Right lobe of liver (tissue), 6 donors: ENCODE results near the gene TGFB1I1. TPM values are rescaled to one million over a fixed set of nuclear protein-coding genes. Genes with fewer than 3 reads are reported as not detected.

Source experiments
- ATAC-seq, 4 donors: fragments of 200-7000 bp; cut with Tn5 transposase; one replicate each; pipeline ENCODE4 v1.9.1; 2020; ENCODE audit warnings: mild to moderate bottlenecking in 4 of 4, moderate library complexity in 4 of 4
- DNase-seq, 3 donors: peaks; one replicate each; pipeline ENCODE4 v3.0.0-alpha.2; 2020
- H3K27ac ChIP-seq, 3 donors: fragments of 200-600 bp; one replicate each; pipeline ENCODE4 v1.8.0; 2022
- H3K27me3 ChIP-seq, 2 donors: fragments of 200-600 bp; one replicate each; pipeline ENCODE4 v1.8.0; 2022
- H3K36me3 ChIP-seq, 4 donors: fragments of 200-600 bp; sonication (generic) in 1 of 4; one replicate each; pipeline versions ENCODE4 v1.5.1 to v1.8.0; 2017 to 2022; ENCODE audit warnings: control low read depth in 1 of 4
- H3K4me1 ChIP-seq, 4 donors: fragments of 200-600 bp; sonication (generic) in 1 of 4; one replicate each; pipeline versions ENCODE4 v1.5.1 to v1.8.0; 2017 to 2022; ENCODE audit warnings: control low read depth in 1 of 4
- H3K4me3 ChIP-seq, 3 donors: fragments of 200-600 bp; one replicate each; pipeline ENCODE4 v1.8.0; 2022
- H3K9me3 ChIP-seq, 4 donors: fragments of 200-600 bp; sonication (generic) in 1 of 4; one replicate each; pipeline versions ENCODE4 v1.5.1 to v1.8.0; 2017 to 2022; ENCODE audit warnings: control low read depth in 1 of 4
- POLR2A ChIP-seq: fragments of 450-650 bp; IDR thresholded peaks from one replicate; pipeline ENCODE4 v1.6.1; 2017; ENCODE audit warnings: antibody characterized with exemption, mild to moderate bottlenecking
- WGBS: methylation state at CpG from one replicate; pipeline ENCODE4 v1.1.6; 2018; ENCODE audit warnings: low coverage, low lambda C conversion rate; ENCODE audit not compliant: insufficient coverage; ENCODE audit errors: missing lambda C conversion rate; 5-methylcytosine and 5-hydroxymethylcytosine counted together
- intact Hi-C, 2 donors: fragments of 100-400 bp; cut with DNase I; formaldehyde crosslinking; loops; one replicate each; pipeline versions ENCODE4 v1.11.2 to v1.14.1; 2022
- total RNA-seq, 6 experiments: library from RNA; depleted of rRNA in 2 of 6; stranded (reverse); fragments of >200 nt in 2 of 6; fragmentation: NEBNext Ultra II Directional in 3 of 6; extraction: Animal tissue kit (Norgen Biotek cat#: 25700) in 3 of 6; gene quantifications; one replicate each; pipeline versions ENCODE4 v1.1.0 to v1.2.4, GENCODE V29; 2016 to 2023
- TF ChIP-seq, protein P1 (sequence below), 4 donors: fragments of 200-600 bp in 3 of 4; fragments of 450-650 bp in 1 of 4; IDR thresholded peaks; one replicate each; pipeline versions ENCODE4 v1.5.1 to v1.8.0; 2016 to 2022; ENCODE audit warnings: antibody characterized with exemption in 4 of 4, mild to moderate bottlenecking in 2 of 4
- donor health status: DM: no; HTN: yes; CAD: no.
- donor health status: DM: no; HTN: no; CAD: no.
- donor health status: DM: no; HTN: no; CAD: no.
- donor health status: DM: no; HTN: yes; CAD: no.
- donor health status: DM: no; HTN: yes; CAD: no.

Gene TGFB1I1
- total RNA-seq, 6 experiments from 2014 or later: 1.9 to 7.9 (median 6.7) TPM

DNA sequence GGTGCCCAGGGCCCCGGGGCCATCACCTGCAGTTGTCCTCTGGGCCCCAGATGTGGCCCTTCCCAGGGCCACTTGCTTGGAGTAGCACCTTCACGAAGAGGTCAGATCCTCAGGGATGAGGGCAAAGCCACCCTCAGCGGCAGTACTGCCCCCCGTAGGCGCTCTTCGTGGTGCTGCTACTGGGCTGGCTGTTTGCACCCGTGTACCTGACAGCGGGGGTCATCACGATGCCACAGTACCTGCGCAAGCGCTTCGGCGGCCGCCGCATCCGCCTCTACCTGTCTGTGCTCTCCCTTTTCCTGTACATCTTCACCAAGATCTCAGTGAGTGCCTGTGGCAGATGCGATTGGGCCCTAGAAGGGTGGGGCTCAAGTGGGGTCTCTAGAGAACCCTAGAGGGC is 13.6 kb downstream of the TGFB1I1 start:
- no peak for TF ChIP-seq POLR2A
- TF ChIP-seq, protein P1, sequence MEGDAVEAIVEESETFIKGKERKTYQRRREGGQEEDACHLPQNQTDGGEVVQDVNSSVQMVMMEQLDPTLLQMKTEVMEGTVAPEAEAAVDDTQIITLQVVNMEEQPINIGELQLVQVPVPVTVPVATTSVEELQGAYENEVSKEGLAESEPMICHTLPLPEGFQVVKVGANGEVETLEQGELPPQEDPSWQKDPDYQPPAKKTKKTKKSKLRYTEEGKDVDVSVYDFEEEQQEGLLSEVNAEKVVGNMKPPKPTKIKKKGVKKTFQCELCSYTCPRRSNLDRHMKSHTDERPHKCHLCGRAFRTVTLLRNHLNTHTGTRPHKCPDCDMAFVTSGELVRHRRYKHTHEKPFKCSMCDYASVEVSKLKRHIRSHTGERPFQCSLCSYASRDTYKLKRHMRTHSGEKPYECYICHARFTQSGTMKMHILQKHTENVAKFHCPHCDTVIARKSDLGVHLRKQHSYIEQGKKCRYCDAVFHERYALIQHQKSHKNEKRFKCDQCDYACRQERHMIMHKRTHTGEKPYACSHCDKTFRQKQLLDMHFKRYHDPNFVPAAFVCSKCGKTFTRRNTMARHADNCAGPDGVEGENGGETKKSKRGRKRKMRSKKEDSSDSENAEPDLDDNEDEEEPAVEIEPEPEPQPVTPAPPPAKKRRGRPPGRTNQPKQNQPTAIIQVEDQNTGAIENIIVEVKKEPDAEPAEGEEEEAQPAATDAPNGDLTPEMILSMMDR (IDR thresholded peaks at IDR 0.05): no peak
- Histone ChIP-seq H3K9me3 (no peaks in the 10 kb centered on the region), H3K4me1 (peaks cover 0 to 15% (median 2%) of the 10 kb centered on the region in 4 donors), H3K27ac (no peak overlapping the region), H3K4me3 (no peak overlapping the region), H3K27me3 (no peaks in the 10 kb centered on the region), H3K36me3 (no peaks in the 10 kb centered on the region)
- ATAC-seq: no peak
- peak in 1 of 3 donors; percentile 40 for DNase-seq
- intact Hi-C loops: no loop called here
- WGBS: 50% methylated on average over 1 of the region's 17 CpGs

DNA sequence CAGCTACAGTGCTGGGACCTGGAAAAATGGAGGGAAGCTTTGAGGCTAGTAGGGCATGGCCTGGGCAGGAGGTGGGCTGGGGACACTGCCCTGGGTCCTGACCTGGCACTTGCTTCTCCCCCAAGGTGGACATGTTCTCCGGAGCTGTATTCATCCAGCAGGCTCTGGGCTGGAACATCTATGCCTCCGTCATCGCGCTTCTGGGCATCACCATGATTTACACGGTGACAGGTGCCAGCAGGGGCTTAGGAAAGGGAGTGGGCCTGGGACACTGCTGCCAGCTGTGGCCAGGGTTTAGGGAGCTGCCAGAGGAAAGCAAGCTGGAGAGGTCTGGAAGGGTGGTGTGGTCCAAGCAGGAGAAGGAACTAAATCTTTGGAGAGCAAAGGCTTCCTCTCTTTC is 14.1 kb downstream of the TGFB1I1 start:
- H3K9me3 ChIP-seq: no peaks in the 10 kb centered on the region
- peaks cover 0 to 15% (median 2%) of the 10 kb centered on the region in 4 donors for H3K4me1 ChIP-seq
- H3K4me3 ChIP-seq: no peak overlapping the region
- DNase-seq (peak in 1 of 3 donors; percentile 42), ATAC-seq (no peak)
- TF ChIP-seq, protein P1 (IDR thresholded peaks at IDR 0.05): no peak
- no peak for TF ChIP-seq POLR2A
- intact Hi-C loops: no loop called here
- no peak overlapping the region for H3K27ac ChIP-seq
- H3K27me3 ChIP-seq: no peaks in the 10 kb centered on the region
- no peaks in the 10 kb centered on the region for H3K36me3 ChIP-seq
- no CpG with 5 or more reads among the region's 5 CpGs for WGBS

DNA sequence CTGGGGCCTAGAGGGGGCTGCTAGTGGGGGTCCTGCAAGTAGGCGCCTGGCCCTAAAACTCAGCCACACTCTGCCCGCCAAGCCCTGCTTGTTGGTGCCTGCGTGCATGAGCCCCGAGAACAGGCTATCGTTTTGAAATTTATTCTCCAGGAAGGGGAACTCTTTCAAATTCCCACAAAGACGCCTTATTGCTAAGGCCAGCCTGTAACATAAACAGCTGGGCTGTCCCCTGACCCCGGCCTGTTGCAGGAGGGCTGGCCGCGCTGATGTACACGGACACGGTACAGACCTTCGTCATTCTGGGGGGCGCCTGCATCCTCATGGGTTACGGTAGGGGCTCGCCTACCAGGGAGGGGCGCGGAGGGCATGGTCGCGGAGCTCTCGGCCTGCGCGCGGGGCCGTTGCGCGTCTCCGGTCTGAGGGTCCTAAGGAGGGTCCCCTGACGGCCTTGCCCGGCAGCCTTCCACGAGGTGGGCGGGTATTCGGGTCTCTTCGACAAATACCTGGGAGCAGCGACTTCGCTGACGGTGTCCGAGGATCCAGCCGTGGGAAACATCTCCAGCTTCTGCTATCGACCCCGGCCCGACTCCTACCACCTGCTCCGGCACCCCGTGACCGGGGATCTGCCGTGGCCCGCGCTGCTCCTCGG is 15.2 kb downstream of the TGFB1I1 start:
- H3K27me3 ChIP-seq: no peaks in the 10 kb centered on the region
- no peak overlapping the region for H3K27ac ChIP-seq
- intact Hi-C loops: no loop called here
- no peak for TF ChIP-seq POLR2A
- TF ChIP-seq, protein P1 (IDR thresholded peaks at IDR 0.05): no peak
- H3K36me3 ChIP-seq: peaks cover 0 to 5% (median 0%) of the 10 kb centered on the region in 4 donors
- peak overlapping the region; percentile 49 to 57 (median 50) for H3K4me3 ChIP-seq
- WGBS: 20% methylated on average over 15 of the region's 48 CpGs
- peak in 1 of 3 donors; percentile 55 for DNase-seq
- H3K4me1 ChIP-seq: peaks cover 0 to 15% (median 2%) of the 10 kb centered on the region in 4 donors
- H3K9me3 ChIP-seq: no peaks in the 10 kb centered on the region
- ATAC-seq: no peak

DNA sequence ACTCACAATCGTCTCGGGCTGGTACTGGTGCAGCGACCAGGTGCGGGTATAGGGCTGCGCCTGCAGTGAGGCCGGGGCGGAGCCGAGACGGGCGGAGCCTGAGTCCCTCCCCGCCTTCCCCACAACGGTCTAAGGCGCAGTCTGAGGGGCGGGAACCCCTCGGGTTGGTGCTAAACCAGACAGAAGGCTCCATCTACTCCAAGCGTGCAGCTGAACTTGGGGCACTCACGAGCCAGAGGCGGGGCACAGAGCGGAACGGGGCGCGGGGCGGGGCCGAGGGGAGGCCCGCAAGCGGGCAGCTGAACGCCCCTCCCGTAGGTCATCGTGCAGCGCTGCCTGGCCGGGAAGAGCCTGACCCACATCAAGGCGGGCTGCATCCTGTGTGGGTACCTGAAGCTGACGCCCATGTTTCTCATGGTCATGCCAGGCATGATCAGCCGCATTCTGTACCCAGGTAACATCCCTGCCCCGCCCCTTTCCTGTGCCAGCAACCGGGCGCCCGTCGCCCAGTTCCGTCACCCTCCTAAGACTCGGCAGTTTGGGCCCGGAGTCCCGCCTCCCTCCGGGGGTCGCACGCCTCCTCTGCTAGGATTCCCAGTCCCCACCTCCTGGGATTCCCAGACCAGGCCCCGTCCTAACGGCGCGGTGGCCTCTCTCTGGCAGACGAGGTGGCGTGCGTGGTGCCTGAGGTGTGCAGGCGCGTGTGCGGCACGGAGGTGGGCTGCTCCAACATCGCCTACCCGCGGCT is 15.9 kb downstream of the TGFB1I1 start:
- DNase-seq (peak in 2 of 3 donors; percentile 65 to 66), ATAC-seq (peak; percentile 78 to 82 (median 79))
- Histone ChIP-seq H3K27ac (no peak overlapping the region), H3K27me3 (no peaks in the 10 kb centered on the region), H3K4me3 (peak overlapping the region; percentile 49 to 57 (median 50)), H3K36me3 (peaks cover 0 to 10% (median 2%) of the 10 kb centered on the region in 4 donors), H3K9me3 (no peaks in the 10 kb centered on the region), H3K4me1 (peaks cover 0 to 15% (median 2%) of the 10 kb centered on the region in 4 donors)
- WGBS: 0% methylated on average over 4 of the region's 60 CpGs
- TF ChIP-seq, protein P1 (IDR thresholded peaks at IDR 0.05): no peak
- TF ChIP-seq POLR2A: no peak
- intact Hi-C loops: no loop called here
